GM19467 (cell line): ENCODE measurements around the gene CCDC158.
"Not testable (repeated sequence)": the region's sequence is repeated elsewhere in the genome, so short reads cannot be mapped to it uniquely, and the experiment has no call there.

Experiments
- ATAC-seq: cut with Tn5 transposase; IDR thresholded peaks from one replicate; pipeline ENCODE4 v1.9.1; 2021; ENCODE audit warnings: mild to moderate bottlenecking, moderate library complexity; ENCODE audit not compliant: unreplicated experiment

CCDC158 gene

GRCh38 chr4:76430519-76431388, 9.8 kb upstream of the CCDC158 start:
- no peak for ATAC-seq

GRCh38 chr4:76429636-76430035, 8.7 kb upstream of the CCDC158 start:
- ATAC-seq: no peak

- no peak for ATAC-seq
Observed at GRCh38 chr4:76426272-76426671, 5.3 kb upstream of the CCDC158 start.

- not testable (repeated sequence) for ATAC-seq
Observed at GRCh38 chr4:76423159-76423558, 2.2 kb upstream of the CCDC158 start.

GRCh38 chr4:76420188-76420761, 666 bp downstream of the CCDC158 start:
- ATAC-seq: no peak

GRCh38 chr4:76410636-76411035, 10.3 kb downstream of the CCDC158 start:
- ATAC-seq: no peak

- no peak for ATAC-seq
Observed at GRCh38 chr4:76407440-76408119, 13.4 kb downstream of the CCDC158 start.

GRCh38 chr4:76406081-76406480, 14.9 kb downstream of the CCDC158 start:
- no peak for ATAC-seq

GRCh38 chr4:76401654-76402053, 19.3 kb downstream of the CCDC158 start:
- ATAC-seq: no peak

GRCh38 chr4:76388160-76388908, 32.6 kb downstream of the CCDC158 start:
- no peak for ATAC-seq

- ATAC-seq: no peak
Observed at GRCh38 chr4:76386566-76387305, 34.2 kb downstream of the CCDC158 start.

- no peak for ATAC-seq
Observed at GRCh38 chr4:76385974-76386373, 35.0 kb downstream of the CCDC158 start.

- ATAC-seq: no peak
Observed at GRCh38 chr4:76384052-76384451, 36.9 kb downstream of the CCDC158 start.

GRCh38 chr4:76383001-76383400, 37.9 kb downstream of the CCDC158 start:
- no peak for ATAC-seq

- ATAC-seq: no peak
Observed at GRCh38 chr4:76381986-76382385, 39.0 kb downstream of the CCDC158 start.

- ATAC-seq: no peak
Observed at GRCh38 chr4:76380561-76380960, 40.4 kb downstream of the CCDC158 start.

GRCh38 chr4:76377911-76378310, 43.0 kb downstream of the CCDC158 start:
- no peak for ATAC-seq

- no peak for ATAC-seq
Observed at GRCh38 chr4:76377481-76377901, 43.5 kb downstream of the CCDC158 start.

GRCh38 chr4:76376534-76376933, 44.4 kb downstream of the CCDC158 start:
- no peak for ATAC-seq

- no peak for ATAC-seq
Observed at GRCh38 chr4:76375703-76376102, 45.2 kb downstream of the CCDC158 start.
